ENCODE measurements around the gene RNF26. TPM values are rescaled to one million over a fixed set of nuclear protein-coding genes. Genes with fewer than 3 reads are reported as not detected.
A peak's percentile ranks its signal among the peaks of the same experiment; 100 is the strongest.

Gene RNF26
- polyA plus RNA-seq, 1 of the 3 experiments (the other 2 are of a cell fraction): 31.9 TPM

DNA sequence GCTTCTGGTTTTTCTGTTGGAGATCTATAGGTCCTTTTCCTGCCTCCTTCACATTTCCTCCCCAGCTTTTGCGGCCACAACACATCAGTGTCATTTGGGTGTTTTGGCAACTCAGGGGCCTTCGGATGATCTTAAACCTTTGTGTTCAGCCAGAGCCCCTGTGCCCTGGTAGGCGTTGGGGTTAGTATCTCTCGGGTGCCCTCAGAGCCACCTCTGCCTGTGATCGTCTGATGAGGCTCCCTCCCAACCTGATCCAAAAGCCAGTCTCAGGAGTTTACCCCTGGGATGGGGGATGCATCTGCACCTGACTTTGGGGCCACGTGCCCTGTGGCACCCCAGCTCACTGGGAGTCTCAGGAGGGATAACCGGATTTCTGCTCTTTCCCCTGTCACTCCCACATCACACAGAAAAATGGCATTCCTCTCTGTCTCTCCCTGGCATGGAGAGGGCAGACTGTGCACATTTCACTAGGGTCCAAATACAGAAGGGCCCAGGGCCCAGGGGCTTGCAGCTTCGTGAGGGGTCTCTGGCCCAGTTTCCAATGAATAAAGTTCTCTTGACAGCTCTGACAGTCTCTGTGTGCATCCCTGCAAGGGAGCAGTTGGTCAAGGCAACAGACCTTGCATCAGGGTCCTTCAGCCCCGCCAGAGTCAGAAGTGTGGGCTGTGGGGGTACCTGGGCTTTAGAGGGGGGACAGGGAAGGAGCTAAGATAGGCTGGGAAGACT is 2.6 kb downstream of the RNF26 start:
- ChIA-PET CTCF (interaction anchor here (1.7 to 8.6 kb wide), 17 partner anchors 11 to 280 kb away, joined by 4 to 191 read pairs (median 11); partner anchors contain the start of genes CBL, HYOU1, MCAM and MFRP), POLR2A (interaction anchor here (1.9 to 2.0 kb wide), 3 partner anchors 11 to 37 kb away, joined by 7 to 8 read pairs (median 8); no protein-coding TSS in a partner anchor)
- Histone ChIP-seq H3K9me2 (no peaks in the 10 kb centered on the region), H4K20me1 (ENCODE audit: insufficient read depth) (no peaks in the 10 kb centered on the region), H3K4me3 (ENCODE audit: low read depth in 2 of 2, low read length in 1 of 2) (no peak overlapping the region), H3K4me2 (peak overlapping the region; percentile 78), H3K4me1 (ENCODE audit: control insufficient read depth in 1 of 2, insufficient read depth in 2 of 2, low read depth in 1 of 2, low read length in 1 of 2) (peaks cover 16 to 41% of the 10 kb centered on the region in 2 experiments; a peak in 3 of 4 replicates), H2AFZ (ENCODE audit: low read depth) (no peak overlapping the region), H3K9me3 (no peaks in the 10 kb centered on the region), H3F3A (replicated peaks; ENCODE audit: insufficient read depth) (peaks cover 6% of the 10 kb centered on the region), H3K36me3 (replicated peaks in 1 of 2; ENCODE audit: control insufficient read depth in 1 of 2, insufficient read depth in 2 of 2, low read length in 1 of 2) (peaks cover 0 to 12% of the 10 kb centered on the region in 2 experiments), H3K9ac (no peak overlapping the region), H3K27me3 (ENCODE audit: insufficient read depth) (no peaks in the 10 kb centered on the region), H3K79me2 (ENCODE audit: insufficient read depth) (peaks cover 31% of the 10 kb centered on the region), H3K27ac (ENCODE audit: low read depth in 2 of 2, low read length in 1 of 2) (peak overlapping the region in 1 of 2 experiments; percentile 62; a peak in 3 of 4 replicates)
- WGBS (ENCODE audit: low lambda C conversion rate): 96% methylated on average over 9 of the region's 9 CpGs
- TF ChIP-seq ZBTB33 (IDR thresholded peaks at IDR 0.05; ENCODE audit: borderline replicate concordance, low read depth) (no peak), SIN3A (IDR thresholded peaks at IDR 0.05; ENCODE audit: borderline replicate concordance, low read depth, low read length) (no peak), JUND (IDR thresholded peaks at IDR 0.05) (no peak), TEAD4 (IDR thresholded peaks at IDR 0.05; ENCODE audit: borderline replicate concordance, insufficient read depth) (no peak), NFIC (IDR thresholded peaks at IDR 0.05; ENCODE audit: borderline replicate concordance) (no peak), FOXJ3 (CRISPR knock-in tag; IDR thresholded peaks at IDR 0.05) (no peak), GATA2 (CRISPR knock-in tag; IDR thresholded peaks at IDR 0.05) (no peak), ELF1 (IDR thresholded peaks at IDR 0.05) (no peak), GABPA (IDR thresholded peaks at IDR 0.05; ENCODE audit: low read depth) (no peak), EP300 (IDR thresholded peaks at IDR 0.05; ENCODE audit: borderline replicate concordance in 1 of 2, low read depth in 1 of 2, low read length in 1 of 2) (no peak)
- no peak for DNase-seq

DNA sequence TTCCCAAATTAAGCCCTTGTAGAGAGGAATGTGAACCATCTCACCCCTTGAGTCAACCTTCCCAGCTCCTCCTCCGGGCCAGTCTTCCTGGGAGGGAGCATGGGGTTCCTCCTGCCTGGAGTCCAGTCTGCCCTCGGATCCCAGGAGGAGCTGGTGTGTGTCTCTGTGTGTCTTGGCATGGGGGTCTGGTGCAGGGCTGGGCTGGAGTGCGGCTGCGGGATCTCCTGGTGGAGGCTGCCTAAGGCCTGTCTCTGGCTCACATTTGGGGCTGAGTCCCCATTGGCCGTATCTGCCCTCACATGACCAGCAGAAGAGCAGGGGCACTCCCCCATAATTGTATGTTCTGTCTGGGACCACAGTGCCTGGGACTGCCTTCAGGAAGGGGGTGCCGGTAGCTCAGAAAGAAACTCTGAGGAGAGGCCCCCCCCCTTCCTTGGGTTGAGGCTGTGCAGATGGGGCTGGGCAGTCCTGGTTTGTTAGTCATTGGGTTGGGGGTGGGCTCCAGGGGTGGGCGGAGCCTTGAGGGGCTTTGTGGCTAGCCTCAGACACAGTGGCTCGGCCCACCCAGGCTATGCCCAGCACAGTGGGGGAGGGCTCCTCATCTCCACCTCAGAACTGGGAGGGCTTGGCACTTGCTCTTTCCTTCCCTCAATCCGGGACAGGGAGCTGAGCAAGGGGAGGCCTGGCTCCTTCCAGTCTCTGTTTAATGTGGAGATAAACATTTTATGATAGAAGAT is 3.4 kb downstream of the RNF26 start:
- no peaks in the 10 kb centered on the region for H3K9me2 ChIP-seq
- WGBS (ENCODE audit: low lambda C conversion rate): 47% methylated on average over 4 of the region's 9 CpGs
- no peaks in the 10 kb centered on the region for H3K9me3 ChIP-seq
- peaks cover 0 to 12% of the 10 kb centered on the region in 2 experiments for H3K36me3 ChIP-seq (replicated peaks in 1 of 2; ENCODE audit: control insufficient read depth in 1 of 2, insufficient read depth in 2 of 2, low read length in 1 of 2)
- peak overlapping the region; percentile 55 to 62 for H3K27ac ChIP-seq (ENCODE audit: low read depth in 2 of 2, low read length in 1 of 2)
- ChIA-PET POLR2A (interaction anchor here (0.8 to 2.5 kb wide), 7 partner anchors 10 to 137 kb away, joined by 3 to 8 read pairs (median 7); partner anchors contain the start of gene CBL), CTCF (interaction anchor here (0.6 to 8.6 kb wide), 52 partner anchors 8 to 793 kb away, joined by 3 to 191 read pairs (median 5); partner anchors contain the start of genes C2CD2L, CBL, HMBS and HYOU1)
- peak overlapping the region; percentile 21; the same call in 1 of the 2 replicates for H3K9ac ChIP-seq
- DNase-seq: peak; percentile 74
- TF ChIP-seq MXI1 (IDR thresholded peaks at IDR 0.05; ENCODE audit: low read depth, low read length): no peak
- TF ChIP-seq EZH2phosphoT487 (IDR thresholded peaks at IDR 0.05; ENCODE audit: borderline replicate concordance, low read depth): no peak
- no peak for TF ChIP-seq JUND (IDR thresholded peaks at IDR 0.05)
- 0 out of 2 replicates have a peak, but pooled peaks have one; percentile 30 for TF ChIP-seq TCF12 (IDR thresholded peaks at IDR 0.05)
- TF ChIP-seq EP300 (IDR thresholded peaks at IDR 0.05; ENCODE audit: borderline replicate concordance in 1 of 2, low read depth in 1 of 2, low read length in 1 of 2): no peak
- TF ChIP-seq, protein P1, sequence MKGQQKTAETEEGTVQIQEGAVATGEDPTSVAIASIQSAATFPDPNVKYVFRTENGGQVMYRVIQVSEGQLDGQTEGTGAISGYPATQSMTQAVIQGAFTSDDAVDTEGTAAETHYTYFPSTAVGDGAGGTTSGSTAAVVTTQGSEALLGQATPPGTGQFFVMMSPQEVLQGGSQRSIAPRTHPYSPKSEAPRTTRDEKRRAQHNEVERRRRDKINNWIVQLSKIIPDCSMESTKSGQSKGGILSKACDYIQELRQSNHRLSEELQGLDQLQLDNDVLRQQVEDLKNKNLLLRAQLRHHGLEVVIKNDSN (IDR thresholded peaks at IDR 0.05; ENCODE audit: borderline replicate concordance, low read depth): peak; percentile 73; the same call in 1 of the 2 replicates
- H3K4me3 ChIP-seq (ENCODE audit: low read depth in 2 of 2, low read length in 1 of 2): peak overlapping the region; percentile 14 to 41
- no peaks in the 10 kb centered on the region for H3K27me3 ChIP-seq (ENCODE audit: insufficient read depth)
- peaks cover 31% of the 10 kb centered on the region for H3K79me2 ChIP-seq (ENCODE audit: insufficient read depth)
- no peaks in the 10 kb centered on the region for H4K20me1 ChIP-seq (ENCODE audit: insufficient read depth)
- peaks cover 16 to 41% of the 10 kb centered on the region in 2 experiments; a peak in 3 of 4 replicates for H3K4me1 ChIP-seq (ENCODE audit: control insufficient read depth in 1 of 2, insufficient read depth in 2 of 2, low read depth in 1 of 2, low read length in 1 of 2)
- H3K4me2 ChIP-seq: peak overlapping the region; percentile 78
- H2AFZ ChIP-seq (ENCODE audit: low read depth): peak overlapping the region; percentile 60; the same call in 1 of the 2 replicates
- H3F3A ChIP-seq (replicated peaks; ENCODE audit: insufficient read depth): peaks cover 6% of the 10 kb centered on the region
